ENCODE measurements around the gene GNAZ.

DNA sequence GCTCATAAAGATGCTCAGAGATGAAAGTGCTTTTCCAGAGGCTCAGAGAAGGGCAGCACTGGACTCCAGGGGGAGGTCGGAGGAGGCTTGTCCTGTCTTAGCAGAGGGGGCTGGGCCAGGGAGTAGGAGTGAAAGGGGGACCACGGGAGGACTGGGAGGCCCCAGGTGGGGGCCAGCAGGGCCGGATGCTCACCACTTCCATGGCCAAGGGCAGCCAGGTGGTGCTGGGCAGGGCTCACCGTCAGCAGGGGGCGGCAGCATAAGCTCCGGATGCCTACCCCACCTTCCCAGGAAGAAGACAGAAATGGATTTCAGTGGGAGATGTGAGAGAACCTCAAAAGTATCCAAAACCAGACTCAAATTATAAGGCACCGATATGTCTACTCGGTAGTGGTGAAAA is 86.0 kb downstream of the GNAZ start:
- TF ChIP-seq, protein P1, sequence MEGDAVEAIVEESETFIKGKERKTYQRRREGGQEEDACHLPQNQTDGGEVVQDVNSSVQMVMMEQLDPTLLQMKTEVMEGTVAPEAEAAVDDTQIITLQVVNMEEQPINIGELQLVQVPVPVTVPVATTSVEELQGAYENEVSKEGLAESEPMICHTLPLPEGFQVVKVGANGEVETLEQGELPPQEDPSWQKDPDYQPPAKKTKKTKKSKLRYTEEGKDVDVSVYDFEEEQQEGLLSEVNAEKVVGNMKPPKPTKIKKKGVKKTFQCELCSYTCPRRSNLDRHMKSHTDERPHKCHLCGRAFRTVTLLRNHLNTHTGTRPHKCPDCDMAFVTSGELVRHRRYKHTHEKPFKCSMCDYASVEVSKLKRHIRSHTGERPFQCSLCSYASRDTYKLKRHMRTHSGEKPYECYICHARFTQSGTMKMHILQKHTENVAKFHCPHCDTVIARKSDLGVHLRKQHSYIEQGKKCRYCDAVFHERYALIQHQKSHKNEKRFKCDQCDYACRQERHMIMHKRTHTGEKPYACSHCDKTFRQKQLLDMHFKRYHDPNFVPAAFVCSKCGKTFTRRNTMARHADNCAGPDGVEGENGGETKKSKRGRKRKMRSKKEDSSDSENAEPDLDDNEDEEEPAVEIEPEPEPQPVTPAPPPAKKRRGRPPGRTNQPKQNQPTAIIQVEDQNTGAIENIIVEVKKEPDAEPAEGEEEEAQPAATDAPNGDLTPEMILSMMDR (IDR thresholded peaks at IDR 0.05; ENCODE audit: insufficient read depth, low read length): no peak
- TF ChIP-seq GABPA (IDR thresholded peaks at IDR 0.05; ENCODE audit: low read depth) (no peak), POLR2AphosphoS5 (IDR thresholded peaks at IDR 0.05; ENCODE audit: low read depth) (no peak)
- TF ChIP-seq, protein P2, sequence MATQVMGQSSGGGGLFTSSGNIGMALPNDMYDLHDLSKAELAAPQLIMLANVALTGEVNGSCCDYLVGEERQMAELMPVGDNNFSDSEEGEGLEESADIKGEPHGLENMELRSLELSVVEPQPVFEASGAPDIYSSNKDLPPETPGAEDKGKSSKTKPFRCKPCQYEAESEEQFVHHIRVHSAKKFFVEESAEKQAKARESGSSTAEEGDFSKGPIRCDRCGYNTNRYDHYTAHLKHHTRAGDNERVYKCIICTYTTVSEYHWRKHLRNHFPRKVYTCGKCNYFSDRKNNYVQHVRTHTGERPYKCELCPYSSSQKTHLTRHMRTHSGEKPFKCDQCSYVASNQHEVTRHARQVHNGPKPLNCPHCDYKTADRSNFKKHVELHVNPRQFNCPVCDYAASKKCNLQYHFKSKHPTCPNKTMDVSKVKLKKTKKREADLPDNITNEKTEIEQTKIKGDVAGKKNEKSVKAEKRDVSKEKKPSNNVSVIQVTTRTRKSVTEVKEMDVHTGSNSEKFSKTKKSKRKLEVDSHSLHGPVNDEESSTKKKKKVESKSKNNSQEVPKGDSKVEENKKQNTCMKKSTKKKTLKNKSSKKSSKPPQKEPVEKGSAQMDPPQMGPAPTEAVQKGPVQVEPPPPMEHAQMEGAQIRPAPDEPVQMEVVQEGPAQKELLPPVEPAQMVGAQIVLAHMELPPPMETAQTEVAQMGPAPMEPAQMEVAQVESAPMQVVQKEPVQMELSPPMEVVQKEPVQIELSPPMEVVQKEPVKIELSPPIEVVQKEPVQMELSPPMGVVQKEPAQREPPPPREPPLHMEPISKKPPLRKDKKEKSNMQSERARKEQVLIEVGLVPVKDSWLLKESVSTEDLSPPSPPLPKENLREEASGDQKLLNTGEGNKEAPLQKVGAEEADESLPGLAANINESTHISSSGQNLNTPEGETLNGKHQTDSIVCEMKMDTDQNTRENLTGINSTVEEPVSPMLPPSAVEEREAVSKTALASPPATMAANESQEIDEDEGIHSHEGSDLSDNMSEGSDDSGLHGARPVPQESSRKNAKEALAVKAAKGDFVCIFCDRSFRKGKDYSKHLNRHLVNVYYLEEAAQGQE (IDR thresholded peaks at IDR 0.05; ENCODE audit: insufficient replicate concordance, low read depth): no peak

All from HL-60 (cell line).